IMR-90 (cell line): Measurements from ENCODE around the gene LRAT. TPM values are rescaled to one million over a fixed set of nuclear protein-coding genes. Genes with fewer than 3 reads are reported as not detected.

Experiments used
- ATAC-seq: fragments of 200-7000 bp; cut with Tn5 transposase; 2 replicates; pipeline ENCODE4 v1.9.1; 2020; ENCODE audit warnings: low read depth, mild to moderate bottlenecking, moderate library complexity
- Bru-seq: library from RNA; stranded (reverse); fragments of 400-500 nt; gene quantifications from one replicate; lab custom pipeline; 2021; lab: Mats Ljungman, UMichigan
- BruChase-seq, 2 experiments: library from RNA; stranded (reverse); fragments of 400-500 nt; gene quantifications; one replicate each; lab custom pipeline; 2021; lab: Mats Ljungman, UMichigan
- BruUV-seq: library from RNA; stranded (reverse); fragments of 400-500 nt; replicated peaks from 2 replicates; lab custom pipeline; 2021; lab: Mats Ljungman, UMichigan
- CTCF ChIA-PET: fragments of 300-600 bp; formaldehyde crosslinking; extraction: SDS; loops from one replicate; lab custom pipeline; 2021; ENCODE audit warnings: antibody characterized with exemption; lab: Yijun Ruan, JAX
- POLR2A ChIA-PET: fragments of 300-600 bp; sonication (Branson Sonifier 250); formaldehyde crosslinking; loops from one replicate; lab custom pipeline; 2022; ENCODE audit warnings: antibody characterized with exemption; ENCODE audit not compliant: unreplicated experiment; lab: Charles Lee
- DNase-seq: peaks from one replicate; pipeline ENCODE4 v3.0.0; 2013
- H2AFZ ChIP-seq: replicated peaks from 2 replicates; pipeline ENCODE3; 2013; ENCODE audit warnings: low read length, mild to moderate bottlenecking; ENCODE audit not compliant: poor library complexity
- H2AK5ac ChIP-seq: 2 replicates; pipeline ENCODE4 v1.6.1; 2013; ENCODE audit warnings: low read depth, low read length, inconsistent platforms
- H2AK9ac ChIP-seq: replicated peaks from 2 replicates; pipeline ENCODE3; 2013; ENCODE audit warnings: mild to moderate bottlenecking, low read depth, low read length, moderate library complexity; ENCODE audit not compliant: poor library complexity
- H2BK120ac ChIP-seq: 2 replicates; pipeline ENCODE4 v1.6.1; 2013; ENCODE audit warnings: low read depth, low read length, inconsistent platforms
- H2BK15ac ChIP-seq: 3 replicates; pipeline ENCODE4 v1.6.1; 2013; ENCODE audit warnings: low read depth, low read length, inconsistent platforms
- H2BK20ac ChIP-seq: 2 replicates; pipeline ENCODE4 v1.6.1; 2013; ENCODE audit warnings: low read depth, mild to moderate bottlenecking, inconsistent platforms, low read length, moderate library complexity
- H2BK5ac ChIP-seq: 2 replicates; pipeline ENCODE4 v1.6.1; 2013; ENCODE audit warnings: mild to moderate bottlenecking, low read depth, low read length, inconsistent platforms; ENCODE audit not compliant: poor library complexity, severe bottlenecking
- H3K14ac ChIP-seq: replicated peaks from 2 replicates; pipeline ENCODE4 v1.6.1; 2013; ENCODE audit warnings: low read depth, low read length, inconsistent platforms
- H3K18ac ChIP-seq: 2 replicates; pipeline ENCODE4 v1.6.1; 2013; ENCODE audit warnings: low read depth, low read length, control low read depth
- H3K23ac ChIP-seq: 2 replicates; pipeline ENCODE4 v1.6.1; 2013; ENCODE audit warnings: low read depth, low read length, inconsistent platforms
- H3K27ac ChIP-seq: 2 replicates; pipeline ENCODE4 v1.5.1; 2013; ENCODE audit warnings: mild to moderate bottlenecking, control low read depth, low read length; ENCODE audit not compliant: insufficient read depth
- H3K27me3 ChIP-seq: 2 replicates; pipeline ENCODE4 v1.6.1; 2013; ENCODE audit warnings: low read length; ENCODE audit not compliant: control insufficient read depth, insufficient read depth
- H3K36me3 ChIP-seq: 2 replicates; pipeline ENCODE4 v1.6.1; 2013; ENCODE audit warnings: low read length, mixed read lengths; ENCODE audit not compliant: control insufficient read depth, insufficient read depth
- H3K4ac ChIP-seq: 2 replicates; pipeline ENCODE4 v1.6.1; 2013; ENCODE audit warnings: low read depth, low read length, inconsistent platforms
- H3K4me1 ChIP-seq: 2 replicates; pipeline ENCODE4 v1.6.1; 2013; ENCODE audit warnings: low read length, mixed read lengths; ENCODE audit not compliant: control insufficient read depth, insufficient read depth
- H3K4me2 ChIP-seq: 2 replicates; pipeline ENCODE4 v1.6.1; 2013; ENCODE audit warnings: low read depth, mild to moderate bottlenecking, control low read depth, low read length, moderate library complexity
- H3K4me3 ChIP-seq: 2 replicates; pipeline ENCODE4 v1.5.1; 2013; ENCODE audit warnings: low read depth, mild to moderate bottlenecking, control low read depth, low read length, moderate library complexity; ENCODE audit not compliant: insufficient read depth
- H3K56ac ChIP-seq: 2 replicates; pipeline ENCODE4 v1.6.1; 2013; ENCODE audit warnings: low read length, inconsistent platforms; ENCODE audit not compliant: insufficient read depth; ENCODE audit errors: extremely low read depth
- H3K79me1 ChIP-seq, 2 experiments: 2 replicates each; pipeline ENCODE4 v1.6.1; 2013; ENCODE audit warnings: low read length in 2 of 2, inconsistent platforms in 1 of 2, low read depth in 1 of 2
- H3K9ac ChIP-seq: 2 replicates; pipeline ENCODE4 v1.6.1; 2013; ENCODE audit warnings: low read depth, low read length, control low read depth
- H3K9me1 ChIP-seq: 2 replicates; pipeline ENCODE4 v1.6.1; 2013; ENCODE audit warnings: low read length, inconsistent platforms; ENCODE audit not compliant: insufficient read depth
- H3K9me3 ChIP-seq: 2 replicates; pipeline ENCODE4 v1.6.1; 2013; ENCODE audit warnings: low read length; ENCODE audit not compliant: control insufficient read depth, insufficient read depth
- H4K20me1 ChIP-seq: 2 replicates; pipeline ENCODE4 v1.6.1; 2013; ENCODE audit warnings: low read length, inconsistent platforms; ENCODE audit not compliant: insufficient read depth
- H4K5ac ChIP-seq: 2 replicates; pipeline ENCODE4 v1.6.1; 2013; ENCODE audit warnings: mild to moderate bottlenecking, low read depth, low read length, control low read depth
- H4K8ac ChIP-seq, 2 experiments: 2 replicates each; pipeline ENCODE4 v1.6.1; 2013; ENCODE audit warnings: low read depth in 2 of 2, low read length in 2 of 2, control low read depth in 1 of 2, inconsistent platforms in 1 of 2
- H4K91ac ChIP-seq: 2 replicates; pipeline ENCODE4 v1.6.1; 2013; ENCODE audit warnings: low read depth, low read length, inconsistent platforms; ENCODE audit not compliant: insufficient read depth
- BHLHE40 ChIP-seq: fragments of 150-350 bp; IDR thresholded peaks from 2 replicates; pipeline ENCODE4 v1.6.1; 2016; ENCODE audit warnings: mild to moderate bottlenecking, low read depth, low read length
- CHD1 ChIP-seq: IDR thresholded peaks from 2 replicates; pipeline ENCODE4 v1.6.1; 2012; ENCODE audit warnings: low read depth, low read length, improper control_type of control experiment
- CTCF ChIP-seq: conservative IDR thresholded peaks from 2 replicates; pipeline ENCODE4 v1.5.1; 2012; ENCODE audit warnings: mild to moderate bottlenecking, low read depth, low read length, improper control_type of control experiment
- ELK1 ChIP-seq: fragments of 150-350 bp; IDR thresholded peaks from 2 replicates; pipeline ENCODE4 v1.6.1; 2016; ENCODE audit warnings: low read depth, mild to moderate bottlenecking, low read length, moderate library complexity, borderline replicate concordance
- FOS ChIP-seq: fragments of 150-350 bp; IDR thresholded peaks from 2 replicates; pipeline ENCODE4 v1.6.1; 2016; ENCODE audit warnings: low read depth, low read length
- MAFK ChIP-seq: IDR thresholded peaks from 2 replicates; pipeline ENCODE4 v1.6.1; 2012; ENCODE audit warnings: low read depth, low read length, improper control_type of control experiment
- MAZ ChIP-seq: IDR thresholded peaks from 2 replicates; pipeline ENCODE4 v1.6.1; 2012; ENCODE audit warnings: low read depth, mild to moderate bottlenecking, low read length, improper control_type of control experiment, moderate library complexity, borderline replicate concordance
- MXI1 ChIP-seq: IDR thresholded peaks from 2 replicates; pipeline ENCODE4 v1.6.1; 2012; ENCODE audit warnings: low read depth, mild to moderate bottlenecking, low read length, moderate library complexity, borderline replicate concordance
- NFE2L2 ChIP-seq: fragments of 150-350 bp; IDR thresholded peaks from 2 replicates; pipeline ENCODE4 v1.6.1; 2016; ENCODE audit warnings: low read depth, mild to moderate bottlenecking, low read length
- POLR2A ChIP-seq: IDR thresholded peaks from 2 replicates; pipeline ENCODE4 v1.6.1; 2012; ENCODE audit warnings: mild to moderate bottlenecking, low read depth, low read length
- RAD21 ChIP-seq: IDR thresholded peaks from 2 replicates; pipeline ENCODE4 v1.6.1; 2012; ENCODE audit warnings: low read length, improper control_type of control experiment
- RCOR1 ChIP-seq: IDR thresholded peaks from 2 replicates; pipeline ENCODE4 v1.6.1; 2012; ENCODE audit warnings: mild to moderate bottlenecking, low read length, improper control_type of control experiment; ENCODE audit not compliant: insufficient replicate concordance
- RFX5 ChIP-seq: IDR thresholded peaks from 2 replicates; pipeline ENCODE4 v1.8.0; 2012; ENCODE audit warnings: low read depth, mild to moderate bottlenecking, low read length, moderate library complexity
- SMC3 ChIP-seq: fragments of 150-350 bp; IDR thresholded peaks from 2 replicates; pipeline ENCODE4 v1.6.1; 2016; ENCODE audit warnings: low read depth, mild to moderate bottlenecking, antibody characterized with exemption, low read length, moderate library complexity
- WGBS, 2 experiments: methylation state at CpG; one replicate each; pipeline versions ENCODE4 v1.1.5 to v1.1.7; 2013; ENCODE audit warnings: missing lambda C conversion rate in 2 of 2; ENCODE audit not compliant: insufficient read length in 1 of 2; ENCODE audit errors: extremely low coverage in 2 of 2; 5-methylcytosine and 5-hydroxymethylcytosine counted together
- dilution Hi-C: fragments of 300-500 bp; cut with HindIII; formaldehyde crosslinking; loops from one replicate; pipeline ENCODE4 v1.14.3; 2018; ENCODE audit warnings: low sequenced_read_pairs; ENCODE audit not compliant: unreplicated experiment
- in situ Hi-C: fragments of 300-500 bp; cut with MboI; formaldehyde crosslinking; loops from 3 replicates; pipeline ENCODE4 v1.14.3; 2019; ENCODE audit warnings: low sequenced_read_pairs, inconsistent platforms, mixed read lengths
- intact Hi-C: fragments of 100-400 bp; cut with micrococcal nuclease; formaldehyde crosslinking; loops from 2 replicates; pipeline ENCODE4 v1.10.0; 2022
- long read RNA-seq: library from polyadenylated mRNA; unstranded; transcript quantifications from one replicate; pipeline ENCODE4 v2.0.0, GENCODE V29; 2021; ENCODE audit not compliant: unreplicated experiment
- polyA plus RNA-seq, 3 experiments: library from polyadenylated mRNA; depleted of rRNA; stranded (reverse); fragments of >200 nt; gene quantifications; 2 replicates each; pipeline ENCODE4 v1.2.3, GENCODE V29; 2012; ENCODE audit warnings: low replicate concordance in 1 of 3
- total RNA-seq: library from RNA; depleted of rRNA; stranded (reverse); fragments of >200 nt; gene quantifications from 2 replicates; pipeline ENCODE4 v1.2.3, GENCODE V29; 2012; rRNA removed

LRAT gene
- under 0.01 TPM in 2 replicates for total RNA-seq
- 0.03 TPM in 1 of 2 replicates, not detected in the other for polyA plus RNA-seq (2012; rRNA removed)
- 0.01 TPM in 1 of 2 replicates, not detected in the other for polyA plus RNA-seq (2012; cell fraction: cytosol; rRNA removed)
- not detected in 2 replicates for polyA plus RNA-seq (2012; cell fraction: nucleus; rRNA removed; ENCODE audit: low replicate concordance)
- Bru-seq, nascent RNA, result percentile 7 among the genes with signal in this experiment
- not detected for BruChase-seq, experiment 1, labeled RNA remaining after a 6-hour chase
- BruChase-seq, experiment 2, labeled RNA remaining after a 2-hour chase, result not detected
- long read RNA-seq, result 0 reads

- H3K79me1 ChIP-seq, result no peaks in the 10 kb centered on the region
- no peak within 1 kb of the TSS for H3K4me3 ChIP-seq
- in situ Hi-C loops (no loop called here), intact Hi-C loops (no loop called here), dilution Hi-C loops (no loop called here)
- H2AK5ac ChIP-seq, result no peak within 1 kb of the TSS
- no peak within 1 kb of the TSS for H4K5ac ChIP-seq
- H2BK15ac ChIP-seq, result no peak within 1 kb of the TSS
- no peak within 1 kb of the TSS for H2BK120ac ChIP-seq
- DNase-seq, result no peak
- H2AK9ac ChIP-seq, result no peak within 1 kb of the TSS
- no peak within 1 kb of the TSS for H3K18ac ChIP-seq
- no peaks in the 10 kb centered on the region for H3K9me1 ChIP-seq
- H2AFZ ChIP-seq, result peak within 1 kb of the TSS; percentile 76
- no peak within 1 kb of the TSS for H3K4ac ChIP-seq
- ChIA-PET POLR2A (no interaction called here), CTCF (interaction anchor here (0.6 kb wide), 1 partner anchor 18 kb away, joined by 3 read pairs; no protein-coding TSS in a partner anchor)
- H4K20me1 ChIP-seq, result no peaks in the 10 kb centered on the region
- no peak within 1 kb of the TSS for H3K9ac ChIP-seq
- H2BK5ac ChIP-seq, result no peak within 1 kb of the TSS
- H3K4me1 ChIP-seq, result no peaks in the 10 kb centered on the region; the same call in 1 of the 2 replicates
- H3K27ac ChIP-seq, result no peak within 1 kb of the TSS
- peak within 1 kb of the TSS; percentile 74; the same call in 1 of the 2 replicates for H3K4me2 ChIP-seq
- H2BK20ac ChIP-seq, result no peak within 1 kb of the TSS
- 0% methylated on average over 31 of the region's 55 CpGs; no CpG with 5 or more reads in 1 of the 2 experiments for WGBS, 2 experiments
- no peak within 1 kb of the TSS for H3K56ac ChIP-seq
- H3K36me3 ChIP-seq, result no peaks in the 10 kb centered on the region
- H4K91ac ChIP-seq, result no peak within 1 kb of the TSS
- no peaks in the 10 kb centered on the region for H3K9me3 ChIP-seq
- no TSS peak for BruUV-seq
- ATAC-seq, result no peak
- H3K27me3 ChIP-seq, result peaks cover 41% of the 10 kb centered on the region
- no peak within 1 kb of the TSS for H4K8ac ChIP-seq
- no peak within 1 kb of the TSS for H3K23ac ChIP-seq
- H3K14ac ChIP-seq, result no peak within 1 kb of the TSS
- TF ChIP-seq BHLHE40 (no peak), MAFK (no peak), ELK1 (no peak), RCOR1 (no peak), NFE2L2 (no peak), RAD21 (no peak), MAZ (no peak), RFX5 (no peak), SMC3 (no peak), POLR2A (no peak), CTCF (no peak), FOS (no peak), MXI1 (no peak), CHD1 (no peak)
These were observed at the start of gene LRAT for GRCh38 chr4:154743683-154744340. Gene LRAT, plus strand, starts transcription at chr4:154744000. Its CDS starts 327 bp downstream, at chr4:154744327.
